ENCODE data around the gene TMED6.
"Not testable (repeated sequence)": the region's sequence is repeated elsewhere in the genome, so short reads cannot be mapped to it uniquely, and the experiment has no call there.

TMED6 gene

GRCh38 chr16:69301861-69302260, 49.7 kb downstream of the TMED6 start:
- no peak for DNase-seq (ENCODE audit: low read depth)

DNA sequence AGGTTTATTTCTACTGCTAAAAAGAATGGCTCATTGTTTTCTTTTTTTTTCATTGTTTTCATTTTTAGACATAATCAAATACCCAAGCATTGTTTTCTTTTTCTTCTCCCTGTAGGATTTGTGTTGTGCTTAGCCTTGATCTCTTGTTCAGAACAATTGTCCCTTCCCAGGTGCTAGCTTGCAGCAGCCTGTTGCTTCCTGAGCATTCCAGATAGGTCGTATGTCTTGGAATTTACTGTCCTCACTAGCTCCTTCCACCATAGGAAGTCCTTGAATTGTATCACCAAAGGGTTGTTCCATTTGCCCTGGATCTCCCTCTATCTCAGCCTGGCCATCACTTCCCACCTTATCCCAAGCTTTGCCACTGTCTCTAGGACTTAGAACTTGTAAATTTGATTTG, 50.4 kb downstream of the TMED6 start:
- DNase-seq (ENCODE audit: low read depth), result no peak

GRCh38 chr16:69298261-69298660, 53.3 kb downstream of the TMED6 start:
- no peak for DNase-seq (ENCODE audit: low read depth)

GRCh38 chr16:69296771-69297170, 54.8 kb downstream of the TMED6 start:
- DNase-seq (ENCODE audit: low read depth), result not testable (repeated sequence)

DNA sequence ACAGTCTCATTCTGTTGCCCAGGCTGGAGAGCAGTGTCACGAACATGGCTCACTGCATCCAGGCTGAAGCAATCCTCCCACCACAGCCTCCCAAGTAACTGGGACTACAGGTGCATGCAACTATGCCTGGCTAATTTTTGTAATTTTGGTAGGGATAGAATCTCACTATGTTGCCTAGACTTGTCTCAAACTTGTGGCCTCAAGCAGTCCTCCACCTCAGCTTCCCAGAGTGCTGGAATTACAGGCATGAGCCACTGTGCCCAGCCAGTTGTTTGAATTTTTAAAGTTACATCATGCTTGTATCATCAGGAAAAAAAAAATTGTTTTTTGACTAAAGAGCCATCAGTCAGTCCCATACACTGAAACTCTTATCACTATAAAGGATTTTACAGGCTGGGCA, 57.5 kb downstream of the TMED6 start:
- no peak for DNase-seq (ENCODE audit: low read depth)

- no peak for DNase-seq (ENCODE audit: low read depth)
Measured at GRCh38 chr16:69293401-69293800, 58.2 kb downstream of the TMED6 start.
